ENCODE results near the gene TIA1. TPM values are rescaled to one million over a fixed set of nuclear protein-coding genes. Genes with fewer than 3 reads are reported as not detected.

Gene TIA1
- total RNA-seq, 5 donors from 2014 or later (not counting 1 experiment from before 2014, with no cell fraction given): 94.4 to 154 (median 148) TPM

DNA sequence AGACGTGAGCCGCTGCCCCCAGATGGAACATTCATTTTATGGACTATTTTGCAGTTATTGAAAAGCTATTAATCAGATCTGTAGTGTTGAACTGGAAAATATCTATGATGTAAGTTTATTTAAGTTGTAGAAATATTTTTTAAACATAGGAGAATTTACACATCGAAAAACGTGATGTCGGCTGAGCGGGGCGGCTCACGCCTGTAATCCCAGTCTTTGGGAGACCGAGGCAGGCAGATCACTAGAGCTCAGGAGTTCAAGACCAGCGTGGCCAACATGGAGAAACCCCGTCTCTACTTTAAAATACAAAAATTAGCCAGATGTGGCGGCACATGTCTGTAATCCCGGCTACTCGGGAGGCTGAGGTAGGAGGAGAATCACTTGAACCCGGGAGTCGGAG lies 2.0 kb upstream of the TIA1 start:
- Mint-ChIP-seq H3K27me3 (peaks cover 4% of the 10 kb centered on the region in 2 donors), H3K4me3 (no peak overlapping the region), H3K4me1 (peaks cover 22 to 27% (median 22%) of the 10 kb centered on the region in 3 donors), H3K36me3 (no peaks in the 10 kb centered on the region), H3K27ac (no peak overlapping the region), H3K9me3 (no peaks in the 10 kb centered on the region)
- ATAC-seq (replicated peaks in 1 of 4): no peak
- WGBS (ENCODE audit: insufficient coverage): 93% methylated on average over 6 of the region's 16 CpGs
- no peak overlapping the region for H3K4me3 ChIP-seq (ENCODE audit: control insufficient read depth in 1 of 2, extremely low read depth in 1 of 2, low read length in 1 of 2)
- CTCF ChIA-PET: interaction anchor here in 1 of 2 donors (0.7 to 1.2 kb wide), 2 partner anchors 43 to 1106 kb away, joined by 4 read pairs; partner anchors contain the start of gene SNRPG
- no peaks in the 10 kb centered on the region for H3K27me3 ChIP-seq (replicated peaks in 1 of 2; ENCODE audit: control insufficient read depth in 2 of 2, extremely low read depth in 1 of 2, insufficient read depth in 2 of 2, low read length in 1 of 2)
- DNase-seq: no peak
- H3K4me1 ChIP-seq (ENCODE audit: control insufficient read depth in 1 of 2, extremely low read depth in 1 of 2, insufficient read depth in 2 of 2, low read length in 2 of 2): peaks cover 9 to 14% of the 10 kb centered on the region in 2 experiments
- no peaks in the 10 kb centered on the region for H3K9me3 ChIP-seq
- H3K36me3 ChIP-seq (ENCODE audit: control insufficient read depth in 2 of 2, extremely low read depth in 1 of 2, insufficient read depth in 1 of 2, low read length in 1 of 2): no peaks in the 10 kb centered on the region
- no peak overlapping the region for H3K27ac ChIP-seq (ENCODE audit: low read length)
- POLR2A ChIA-PET: interaction anchor here in 1 of 2 donors (0.7 kb wide), 1 partner anchor 700 kb away, joined by 3 read pairs; no protein-coding TSS in a partner anchor

GRCh38 chr2:70247364-70248180 lies 856 bp downstream of the TIA1 start:
- Histone ChIP-seq H3K9me3 (no peaks in the 10 kb centered on the region), H3K4me3 (ENCODE audit: control insufficient read depth in 1 of 2, extremely low read depth in 1 of 2, low read length in 1 of 2) (peak overlapping the region; percentile 72 to 89), H3K27me3 (replicated peaks in 1 of 2; ENCODE audit: control insufficient read depth in 2 of 2, extremely low read depth in 1 of 2, insufficient read depth in 2 of 2, low read length in 1 of 2) (no peaks in the 10 kb centered on the region), H3K4me1 (ENCODE audit: control insufficient read depth in 1 of 2, extremely low read depth in 1 of 2, insufficient read depth in 2 of 2, low read length in 2 of 2) (peaks cover 16 to 34% of the 10 kb centered on the region in 2 experiments), H3K27ac (ENCODE audit: low read length) (peak overlapping the region; percentile 89), H3K36me3 (ENCODE audit: control insufficient read depth in 2 of 2, extremely low read depth in 1 of 2, insufficient read depth in 1 of 2, low read length in 1 of 2) (peaks cover 0 to 3% of the 10 kb centered on the region in 2 donors)
- H3K27ac Mint-ChIP-seq: peak overlapping the region; percentile 98 to 99
- peaks cover 4% of the 10 kb centered on the region for H3K36me3 Mint-ChIP-seq
- H3K9me3 Mint-ChIP-seq: no peaks in the 10 kb centered on the region
- H3K4me3 Mint-ChIP-seq: peak overlapping the region; percentile 93 to 100 (median 98)
- POLR2A ChIA-PET: interaction anchor here (0.6 to 1.6 kb wide), 5 partner anchors 10 to 333 kb away, joined by 3 to 7 read pairs (median 3); partner anchors contain the start of genes MXD1 (in 1 of the 2), PCYOX1 (in 1 of the 2) and SNRPG (in 1 of the 2)
- peaks cover 47 to 54% (median 49%) of the 10 kb centered on the region in 3 donors for H3K4me1 Mint-ChIP-seq
- ATAC-seq (replicated peaks in 1 of 4) (no peak), DNase-seq (no peak)
- CTCF ChIA-PET: interaction anchor here (0.8 to 2.1 kb wide), 7 partner anchors 10 to 337 kb away, joined by 3 to 5 read pairs (median 3); partner anchors contain the start of genes FAM136A (in 1 of the 2), MXD1 (in 1 of the 2) and PCYOX1 (in 1 of the 2)
- 0% methylated on average over 7 of the region's 20 CpGs for WGBS (ENCODE audit: insufficient coverage)
- H3K27me3 Mint-ChIP-seq: peaks cover 4% of the 10 kb centered on the region in 2 donors

DNA sequence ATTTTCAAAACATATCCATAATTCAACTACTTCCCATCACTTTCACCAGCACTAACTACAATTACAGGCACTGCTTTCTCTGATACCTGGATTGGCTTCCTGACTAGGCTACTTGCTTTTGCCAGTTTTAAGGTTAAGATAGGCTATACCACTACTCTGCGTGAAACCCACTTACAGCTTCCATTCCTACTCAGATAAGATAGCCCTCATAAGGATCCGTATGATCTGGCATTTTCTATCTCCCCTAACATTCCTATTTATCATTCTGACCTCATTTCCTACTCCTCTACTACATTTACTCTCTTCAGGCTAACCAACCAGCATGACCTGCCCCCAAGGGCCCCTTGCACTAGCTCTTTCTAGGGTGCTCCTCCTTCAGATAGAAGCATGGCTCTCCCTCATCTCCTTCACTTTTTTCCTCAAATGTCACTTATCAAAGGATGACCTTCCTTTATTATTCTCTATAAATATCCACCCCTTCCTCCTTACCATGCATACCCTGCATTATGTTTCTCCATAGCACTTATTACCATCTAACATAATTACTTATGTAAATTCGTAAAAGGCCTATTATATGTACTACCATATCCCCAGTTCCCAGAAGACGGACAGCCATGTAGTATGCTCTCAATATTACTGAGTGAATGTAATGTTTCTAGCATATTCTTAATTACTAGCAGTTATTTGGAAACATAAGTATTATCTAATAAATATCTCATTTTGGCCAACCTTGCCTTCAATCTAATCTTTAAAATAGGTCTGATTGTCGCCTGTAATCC lies 4.4 kb downstream of the TIA1 start:
- peaks cover 16% of the 10 kb centered on the region for H3K36me3 Mint-ChIP-seq
- peaks cover 4% of the 10 kb centered on the region in 2 donors for H3K27me3 Mint-ChIP-seq
- peaks cover 16 to 39% of the 10 kb centered on the region in 2 experiments for H3K4me1 ChIP-seq (ENCODE audit: control insufficient read depth in 1 of 2, extremely low read depth in 1 of 2, insufficient read depth in 2 of 2, low read length in 2 of 2)
- WGBS (ENCODE audit: insufficient coverage): 77% methylated on average over 2 of the region's 5 CpGs
- no peaks in the 10 kb centered on the region for H3K9me3 Mint-ChIP-seq
- H3K4me3 ChIP-seq (ENCODE audit: control insufficient read depth in 1 of 2, extremely low read depth in 1 of 2, low read length in 1 of 2): no peak overlapping the region
- ATAC-seq (replicated peaks in 1 of 4) (no peak), DNase-seq (no peak)
- ChIA-PET POLR2A (interaction anchor here in 1 of 2 donors (0.7 kb wide), 1 partner anchor 718 kb away, joined by 3 read pairs; no protein-coding TSS in a partner anchor), CTCF (no interaction called here)
- peaks cover 3 to 15% of the 10 kb centered on the region in 2 donors for H3K36me3 ChIP-seq (ENCODE audit: control insufficient read depth in 2 of 2, extremely low read depth in 1 of 2, insufficient read depth in 1 of 2, low read length in 1 of 2)
- peak overlapping the region in 1 of 3 donors; percentile 22 for H3K4me3 Mint-ChIP-seq
- H3K4me1 Mint-ChIP-seq: peaks cover 70 to 72% (median 71%) of the 10 kb centered on the region in 3 donors
- no peak overlapping the region for H3K27ac ChIP-seq (ENCODE audit: low read length)
- H3K27me3 ChIP-seq (replicated peaks in 1 of 2; ENCODE audit: control insufficient read depth in 2 of 2, extremely low read depth in 1 of 2, insufficient read depth in 2 of 2, low read length in 1 of 2): no peaks in the 10 kb centered on the region
- H3K9me3 ChIP-seq: no peaks in the 10 kb centered on the region
- H3K27ac Mint-ChIP-seq: peak overlapping the region in 1 of 2 donors; percentile 72

DNA sequence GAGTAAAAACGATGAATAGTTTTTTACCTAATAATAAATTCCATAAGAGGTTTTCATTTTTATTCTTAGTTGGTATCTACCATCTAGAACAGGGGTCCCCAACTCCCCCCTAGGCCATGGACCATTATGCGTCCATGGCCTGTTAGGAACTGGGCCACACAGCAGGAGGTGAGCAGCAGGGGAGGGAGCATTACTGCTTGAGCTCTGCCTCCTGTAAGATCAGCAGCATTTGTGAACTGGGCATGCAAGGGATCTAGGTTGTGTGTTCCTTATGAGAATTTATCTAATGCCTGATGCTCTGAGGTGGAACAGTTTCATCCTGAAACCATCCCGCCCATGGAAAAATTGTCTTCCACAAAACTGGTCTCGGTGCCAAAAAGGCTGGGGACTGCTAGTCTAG lies 5.9 kb downstream of the TIA1 start:
- H3K9me3 Mint-ChIP-seq: no peaks in the 10 kb centered on the region
- H3K27me3 Mint-ChIP-seq: no peaks in the 10 kb centered on the region
- peaks cover 16% of the 10 kb centered on the region for H3K36me3 Mint-ChIP-seq
- H3K4me1 Mint-ChIP-seq: peaks cover 65 to 71% (median 65%) of the 10 kb centered on the region in 3 donors
- ATAC-seq (replicated peaks in 1 of 4) (no peak), DNase-seq (no peak)
- WGBS (ENCODE audit: insufficient coverage): no CpG with 5 or more reads among the region's 4 CpGs
- Histone ChIP-seq H3K27me3 (replicated peaks in 1 of 2; ENCODE audit: control insufficient read depth in 2 of 2, extremely low read depth in 1 of 2, insufficient read depth in 2 of 2, low read length in 1 of 2) (no peaks in the 10 kb centered on the region), H3K9me3 (no peaks in the 10 kb centered on the region), H3K36me3 (ENCODE audit: control insufficient read depth in 2 of 2, extremely low read depth in 1 of 2, insufficient read depth in 1 of 2, low read length in 1 of 2) (peaks cover 3 to 15% of the 10 kb centered on the region in 2 donors), H3K27ac (ENCODE audit: low read length) (no peak overlapping the region), H3K4me3 (ENCODE audit: control insufficient read depth in 1 of 2, extremely low read depth in 1 of 2, low read length in 1 of 2) (no peak overlapping the region), H3K4me1 (ENCODE audit: control insufficient read depth in 1 of 2, extremely low read depth in 1 of 2, insufficient read depth in 2 of 2, low read length in 2 of 2) (peaks cover 16 to 40% of the 10 kb centered on the region in 2 experiments)
- H3K27ac Mint-ChIP-seq: peak overlapping the region in 1 of 2 donors; percentile 39
- peak overlapping the region in 1 of 3 donors; percentile 22 for H3K4me3 Mint-ChIP-seq
- ChIA-PET POLR2A (no interaction called here), CTCF (no interaction called here)

DNA sequence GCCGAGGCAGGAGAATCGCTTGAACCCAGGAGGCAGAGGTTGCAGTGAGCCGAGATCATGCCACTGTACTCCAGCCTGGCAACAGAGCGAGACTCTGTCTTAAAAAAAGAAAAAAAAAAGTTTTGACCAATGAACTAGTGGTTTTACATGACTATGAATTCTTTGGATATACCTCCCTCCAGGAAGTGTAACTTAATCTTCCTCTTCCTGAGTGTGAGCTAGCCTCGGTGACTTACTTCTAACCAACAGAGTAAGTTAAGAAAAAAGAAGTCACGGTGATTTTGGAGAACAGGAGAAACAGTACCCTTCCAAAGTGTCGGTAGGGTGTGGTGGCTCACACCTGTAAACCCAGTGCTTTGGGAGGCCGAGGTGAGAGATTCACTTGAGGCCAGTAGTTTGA lies 7.1 kb downstream of the TIA1 start:
- Mint-ChIP-seq H3K9me3 (no peaks in the 10 kb centered on the region), H3K4me1 (peaks cover 56 to 60% (median 56%) of the 10 kb centered on the region in 3 donors), H3K27ac (peak overlapping the region in 1 of 2 donors; percentile 23), H3K27me3 (no peaks in the 10 kb centered on the region), H3K36me3 (peaks cover 16% of the 10 kb centered on the region), H3K4me3 (peak overlapping the region in 1 of 3 donors; percentile 38)
- Histone ChIP-seq H3K4me1 (ENCODE audit: control insufficient read depth in 1 of 2, extremely low read depth in 1 of 2, insufficient read depth in 2 of 2, low read length in 2 of 2) (peaks cover 10 to 37% of the 10 kb centered on the region in 2 experiments), H3K27me3 (replicated peaks in 1 of 2; ENCODE audit: control insufficient read depth in 2 of 2, extremely low read depth in 1 of 2, insufficient read depth in 2 of 2, low read length in 1 of 2) (no peaks in the 10 kb centered on the region), H3K36me3 (ENCODE audit: control insufficient read depth in 2 of 2, extremely low read depth in 1 of 2, insufficient read depth in 1 of 2, low read length in 1 of 2) (peaks cover 3 to 25% of the 10 kb centered on the region in 2 donors), H3K9me3 (no peaks in the 10 kb centered on the region), H3K27ac (ENCODE audit: low read length) (no peak overlapping the region), H3K4me3 (ENCODE audit: control insufficient read depth in 1 of 2, extremely low read depth in 1 of 2, low read length in 1 of 2) (no peak overlapping the region)
- ATAC-seq (replicated peaks in 1 of 4): no peak
- DNase-seq: no peak
- CTCF ChIA-PET: interaction anchor here (0.6 kb wide), 2 partner anchors 170 to 685 kb away, joined by 3 to 4 read pairs; no protein-coding TSS in a partner anchor
- WGBS (ENCODE audit: insufficient coverage): 83% methylated on average over 1 of the region's 8 CpGs
- POLR2A ChIA-PET: no interaction called here

GRCh38 chr2:70240599-70240998 lies 7.8 kb downstream of the TIA1 start:
- Histone ChIP-seq H3K27me3 (replicated peaks in 1 of 2; ENCODE audit: control insufficient read depth in 2 of 2, extremely low read depth in 1 of 2, insufficient read depth in 2 of 2, low read length in 1 of 2) (no peaks in the 10 kb centered on the region), H3K4me3 (ENCODE audit: control insufficient read depth in 1 of 2, extremely low read depth in 1 of 2, low read length in 1 of 2) (no peak overlapping the region), H3K4me1 (ENCODE audit: control insufficient read depth in 1 of 2, extremely low read depth in 1 of 2, insufficient read depth in 2 of 2, low read length in 2 of 2) (peaks cover 8 to 31% of the 10 kb centered on the region in 2 experiments), H3K36me3 (ENCODE audit: control insufficient read depth in 2 of 2, extremely low read depth in 1 of 2, insufficient read depth in 1 of 2, low read length in 1 of 2) (peaks cover 3 to 30% of the 10 kb centered on the region in 2 donors), H3K27ac (ENCODE audit: low read length) (no peak overlapping the region), H3K9me3 (no peaks in the 10 kb centered on the region)
- ChIA-PET CTCF (interaction anchor here in 1 of 2 donors (0.5 kb wide), 1 partner anchor 51 kb away, joined by 3 read pairs; no protein-coding TSS in a partner anchor), POLR2A (interaction anchor here in 1 of 2 donors (0.6 kb wide), 1 partner anchor 394 kb away, joined by 3 read pairs; no protein-coding TSS in a partner anchor)
- ATAC-seq (replicated peaks in 1 of 4) (no peak), DNase-seq (no peak)
- Mint-ChIP-seq H3K9me3 (no peaks in the 10 kb centered on the region), H3K4me3 (no peak overlapping the region), H3K36me3 (peaks cover 16% of the 10 kb centered on the region), H3K4me1 (peaks cover 49 to 54% (median 50%) of the 10 kb centered on the region in 3 donors), H3K27ac (no peak overlapping the region), H3K27me3 (no peaks in the 10 kb centered on the region)
- 100% methylated on average over 1 of the region's 3 CpGs for WGBS (ENCODE audit: insufficient coverage)

Data from T-cell (primary cell).